Hematopoietic multipotent progenitor cell (in vitro differentiated cells): ENCODE measurements around the gene APOL1. TPM values are rescaled to one million over a fixed set of nuclear protein-coding genes. Genes with fewer than 3 reads are reported as not detected.
"Not testable (repeated sequence)": the region's sequence is repeated elsewhere in the genome, so short reads cannot be mapped to it uniquely, and the experiment has no call there.

Experiments used
- DNase-seq, 3 donors: peaks; one replicate each; pipeline ENCODE4 v3.0.0-alpha.2; 2011 to 2015; ENCODE audit warnings: low read depth in 2 of 3, low spot score in 2 of 3
- total RNA-seq: library from RNA; depleted of rRNA; stranded (reverse); fragments of >200 nt; gene quantifications from one replicate; pipeline ENCODE4 v1.2.3, GENCODE V29; 2012

APOL1 gene
- total RNA-seq, 1 donor: 15.6 TPM

GRCh38 chr22:36290391-36291075, 37.6 kb downstream of the APOL1 start:
- DNase-seq: not testable (repeated sequence)

DNA sequence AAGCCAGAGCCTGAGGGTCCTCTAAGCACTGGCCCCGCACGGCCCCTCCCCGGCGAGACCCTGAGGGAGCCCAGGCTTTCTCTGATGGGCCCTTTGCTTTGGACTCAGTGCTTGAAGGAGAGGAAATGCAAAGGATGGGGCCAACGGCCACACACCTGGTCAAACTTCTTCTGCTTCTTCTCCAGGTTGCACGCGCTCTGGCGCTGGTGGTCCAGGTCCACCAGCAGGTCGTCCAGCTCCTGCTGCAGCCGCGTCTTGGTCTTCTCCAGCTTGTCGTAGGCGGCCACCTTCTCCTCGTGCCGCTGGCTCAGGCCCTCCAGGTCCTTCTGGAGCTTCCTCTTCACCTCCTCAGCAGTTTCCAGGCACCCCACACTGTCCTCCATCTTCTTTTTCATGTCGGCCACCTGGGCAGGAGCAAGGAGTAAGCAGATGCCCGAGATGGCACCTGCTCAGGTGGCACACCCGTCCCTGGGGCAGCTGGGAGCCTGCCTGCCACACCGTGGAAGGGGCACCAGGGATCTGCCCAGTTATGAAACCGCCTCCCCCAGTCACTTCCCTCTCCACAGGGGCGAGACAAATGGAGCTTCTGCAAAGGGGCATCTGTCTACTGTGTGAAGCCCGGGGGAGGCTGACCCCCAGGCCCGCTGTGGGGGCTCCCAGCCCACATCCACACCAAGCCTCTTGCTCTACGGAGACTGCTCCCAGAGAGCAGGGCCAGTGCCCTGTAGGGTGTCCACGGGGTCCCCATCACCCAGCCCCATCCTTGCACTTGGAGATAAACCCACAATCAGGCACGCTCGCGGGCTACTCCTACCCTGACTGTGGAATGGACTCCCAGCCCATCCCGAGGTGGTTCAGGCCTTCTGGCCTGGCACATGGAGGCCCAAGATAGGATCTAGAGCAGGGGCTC, 39.2 kb downstream of the APOL1 start:
- DNase-seq: no peak

GRCh38 chr22:36292823-36293530, 40.0 kb downstream of the APOL1 start:
- DNase-seq: no peak

- DNase-seq: no peak
These were observed 40.8 kb downstream of the APOL1 start for GRCh38 chr22:36293606-36294292.

- no peak for DNase-seq
These were observed 41.3 kb downstream of the APOL1 start for GRCh38 chr22:36294293-36294620.

DNA sequence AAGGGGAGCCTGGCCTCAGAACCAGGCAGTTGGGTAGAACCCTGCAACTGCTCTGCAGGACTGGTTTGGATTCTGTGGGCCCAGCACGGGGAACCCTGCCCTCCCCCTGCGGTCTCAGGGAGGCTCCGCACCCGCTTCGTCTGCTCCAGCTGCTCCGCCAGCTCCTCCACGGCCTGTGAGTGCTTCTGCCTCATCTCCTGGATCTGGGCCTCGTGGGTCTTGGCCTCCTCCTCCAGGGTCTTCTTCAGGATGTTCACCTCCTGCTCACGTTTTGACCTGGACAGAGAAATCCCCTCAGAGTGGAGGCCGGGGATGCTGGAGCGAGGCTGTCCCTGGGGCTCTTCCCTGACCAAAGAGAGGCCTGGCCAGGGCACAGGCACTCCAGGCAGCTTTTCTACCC, 41.9 kb downstream of the APOL1 start:
- no peak for DNase-seq

- no peak for DNase-seq
These were observed 42.3 kb downstream of the APOL1 start for GRCh38 chr22:36295247-36295646.

DNA sequence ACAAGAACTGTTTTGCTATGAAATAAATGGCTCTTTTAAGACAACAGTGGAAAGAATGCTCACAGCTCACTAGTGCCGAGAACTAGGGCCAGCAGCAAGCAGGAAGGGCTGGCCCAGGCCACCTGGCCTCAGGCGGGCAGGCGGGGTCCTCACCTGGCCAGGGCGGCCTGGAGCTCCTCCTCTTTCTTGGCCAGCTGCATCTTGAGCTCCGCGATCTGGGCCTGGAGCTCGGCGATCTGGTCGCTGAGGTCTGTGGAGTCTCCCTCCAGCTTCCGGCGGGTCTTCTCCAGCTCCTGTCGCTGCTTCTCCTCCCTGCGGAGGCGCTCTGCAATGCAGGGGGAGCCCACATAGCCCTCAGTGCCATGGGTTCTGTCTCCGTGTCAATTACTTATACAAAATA, 43.8 kb downstream of the APOL1 start:
- no peak for DNase-seq

DNA sequence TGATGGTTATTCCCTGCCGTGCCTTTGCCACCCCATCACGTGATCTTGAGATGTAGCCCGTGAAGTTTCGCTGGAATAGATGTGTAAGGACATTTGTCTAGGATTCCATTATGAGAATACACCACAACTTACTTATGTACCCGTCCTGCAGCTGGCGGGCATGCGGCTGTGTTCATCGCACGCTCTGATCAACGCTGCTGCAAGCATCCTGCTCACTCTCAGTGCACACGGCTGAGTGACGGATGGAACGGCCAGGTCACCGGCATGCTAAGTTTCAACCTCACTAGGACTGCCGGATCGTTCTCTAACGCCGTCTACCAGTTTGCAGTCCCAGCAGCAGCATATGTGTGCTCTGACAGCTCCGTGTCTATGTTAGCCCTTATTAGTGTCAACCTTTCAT, 44.6 kb downstream of the APOL1 start:
- DNase-seq: no peak

DNA sequence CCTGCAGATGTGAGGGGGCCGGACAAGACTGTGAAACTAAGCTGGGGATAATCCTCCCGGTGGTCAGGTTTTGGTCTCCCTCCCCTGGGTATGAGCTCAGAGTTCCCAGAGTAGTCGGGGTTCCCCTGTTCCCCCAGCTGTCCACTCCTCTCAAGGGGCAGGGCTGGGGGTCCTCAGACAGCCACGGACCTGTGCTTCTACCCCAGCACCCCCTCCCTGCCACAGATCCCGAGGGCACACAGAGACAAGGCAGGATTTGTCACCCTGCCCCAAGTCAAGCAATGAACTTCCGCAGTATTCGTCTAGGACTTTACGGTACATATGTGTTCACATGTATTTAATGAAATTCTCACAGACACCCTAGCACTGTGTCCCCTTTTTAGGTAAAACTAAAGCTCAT, 45.2 kb downstream of the APOL1 start:
- DNase-seq: no peak

DNA sequence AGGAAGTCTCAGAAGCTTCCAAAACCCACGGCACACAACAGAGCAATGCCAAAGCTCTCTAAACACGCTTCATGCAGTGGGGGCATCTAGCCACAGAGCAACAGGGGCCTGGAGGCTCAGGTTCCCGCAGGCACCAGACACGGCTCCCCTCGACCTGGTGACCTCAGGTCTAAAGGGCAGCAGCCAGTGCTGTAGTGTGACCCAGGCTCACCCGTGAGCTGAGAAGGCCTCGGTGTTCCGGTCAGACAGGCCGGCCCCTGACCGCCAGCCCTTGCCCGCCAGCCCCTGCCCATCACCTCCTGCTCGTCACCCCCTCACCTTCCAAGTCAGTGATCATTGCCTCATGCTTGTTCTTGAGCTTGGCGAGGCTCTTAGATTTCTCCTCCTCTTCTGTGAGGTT, 45.7 kb downstream of the APOL1 start:
- no peak for DNase-seq

DNA sequence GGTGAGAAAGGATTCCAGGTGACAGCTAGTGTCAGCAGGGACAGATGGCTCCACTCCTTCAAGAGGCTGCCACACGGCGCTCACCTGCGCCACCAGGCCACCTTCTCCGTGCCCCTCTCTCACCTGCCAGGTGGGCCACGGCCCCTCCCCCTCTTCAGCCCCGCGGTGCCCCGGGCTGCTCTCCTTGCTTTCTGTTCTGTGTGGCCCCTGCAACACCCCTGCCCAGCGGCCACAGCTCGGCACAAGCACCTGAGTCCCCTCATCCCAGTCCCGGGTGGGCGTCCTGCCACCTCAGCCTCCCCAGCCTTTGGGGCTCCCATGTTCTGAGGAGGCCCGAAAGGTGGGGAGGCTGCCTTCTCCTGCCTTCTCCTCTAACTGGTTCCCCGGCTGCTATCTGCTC, 46.4 kb downstream of the APOL1 start:
- no peak for DNase-seq

DNA sequence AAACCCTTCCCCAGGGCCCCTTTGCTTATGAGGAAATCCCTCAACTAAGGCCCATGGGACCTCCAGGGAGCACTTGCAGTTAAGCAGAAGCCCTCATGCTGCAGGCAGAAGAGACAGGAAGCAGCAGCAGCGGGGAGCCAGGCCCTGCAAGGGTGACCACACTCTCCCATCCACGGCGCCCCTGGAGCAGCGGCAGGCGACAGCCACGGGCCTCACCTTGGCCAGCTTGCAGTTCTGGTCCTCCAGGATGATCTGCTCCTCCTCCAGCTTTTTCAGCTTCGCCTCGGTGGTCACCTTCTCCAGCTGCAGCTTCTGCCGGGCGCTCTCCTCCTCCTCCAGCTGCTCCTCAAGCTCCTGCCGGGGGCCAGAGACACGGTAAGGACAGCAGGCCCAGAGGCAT, 47.0 kb downstream of the APOL1 start:
- DNase-seq: no peak

GRCh38 chr22:36300396-36301212, 47.7 kb downstream of the APOL1 start:
- no peak for DNase-seq

DNA sequence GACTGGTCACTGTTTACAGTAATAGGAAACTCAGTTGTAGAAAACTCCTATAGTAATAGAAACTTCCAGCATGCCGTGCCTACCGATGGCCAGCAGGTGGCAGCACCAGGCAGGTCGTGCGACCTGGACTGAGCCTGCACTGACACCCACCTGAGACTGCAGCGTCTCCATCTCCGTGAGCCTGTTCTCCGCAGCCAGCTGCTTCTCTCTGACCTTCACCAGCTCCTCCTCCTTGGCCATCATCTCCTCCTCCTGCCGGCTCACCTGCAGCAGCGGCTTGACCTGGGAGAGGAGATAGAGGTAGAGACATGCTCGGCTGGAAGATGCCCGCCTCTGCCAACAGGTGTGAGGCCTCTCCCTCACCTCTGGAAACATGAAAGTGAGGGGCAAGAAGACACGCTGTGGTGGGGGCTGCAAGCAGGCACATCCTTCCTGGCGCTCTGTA, 48.5 kb downstream of the APOL1 start:
- DNase-seq: peak; percentile 71 to 80 (median 76)

- DNase-seq: no peak
These were observed 48.9 kb downstream of the APOL1 start for GRCh38 chr22:36301851-36302250.

DNA sequence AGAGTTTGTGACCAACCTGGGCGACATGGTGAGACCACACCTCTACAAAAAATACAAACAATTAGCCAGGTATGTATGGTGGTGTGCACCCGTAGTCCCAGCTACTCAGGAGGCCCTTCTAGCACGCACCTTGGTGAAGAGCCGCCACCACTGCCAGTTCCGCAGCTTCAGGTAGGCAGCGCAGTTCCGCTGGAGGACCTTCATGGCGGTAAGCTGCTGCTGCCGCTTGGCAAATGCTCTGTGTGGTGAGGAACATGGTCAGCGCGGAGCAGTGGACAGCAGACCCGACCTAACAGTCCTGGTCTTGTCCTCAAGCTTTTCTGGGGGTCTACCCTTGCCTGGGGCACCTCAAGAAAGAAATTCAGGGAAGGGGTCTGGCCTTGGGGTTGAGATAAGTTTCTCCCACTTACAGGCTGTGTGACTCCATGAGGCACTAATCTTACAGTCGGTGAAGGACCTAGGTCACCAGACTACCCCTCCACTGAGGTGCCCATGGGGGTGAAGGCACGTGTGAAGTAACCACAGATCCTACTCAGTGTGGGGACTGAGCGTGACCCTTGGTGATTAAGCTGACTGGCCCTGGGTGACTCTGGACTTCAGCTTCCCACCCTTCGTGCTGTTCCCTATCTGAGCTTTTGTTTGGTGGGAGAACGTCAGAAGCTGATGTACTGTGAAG, 49.6 kb downstream of the APOL1 start:
- DNase-seq: no peak

DNA sequence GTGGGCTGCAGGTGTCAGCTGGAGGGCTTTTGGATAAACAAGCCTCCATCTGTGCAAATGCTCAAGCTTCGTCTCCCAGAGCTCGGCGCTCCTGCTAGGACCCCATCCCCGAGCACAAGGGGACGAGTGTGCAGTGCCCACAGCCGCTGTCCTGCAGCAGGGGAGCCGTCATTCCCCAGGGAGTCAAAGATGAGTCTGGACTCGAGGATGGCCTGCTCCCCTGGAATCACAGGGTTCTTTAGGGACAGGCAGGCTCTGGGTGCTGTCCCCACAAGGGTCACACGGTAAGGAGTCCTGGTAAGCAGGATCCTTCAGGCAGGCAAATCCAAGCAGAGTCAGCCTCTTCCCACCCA, 50.2 kb downstream of the APOL1 start:
- DNase-seq: no peak

DNA sequence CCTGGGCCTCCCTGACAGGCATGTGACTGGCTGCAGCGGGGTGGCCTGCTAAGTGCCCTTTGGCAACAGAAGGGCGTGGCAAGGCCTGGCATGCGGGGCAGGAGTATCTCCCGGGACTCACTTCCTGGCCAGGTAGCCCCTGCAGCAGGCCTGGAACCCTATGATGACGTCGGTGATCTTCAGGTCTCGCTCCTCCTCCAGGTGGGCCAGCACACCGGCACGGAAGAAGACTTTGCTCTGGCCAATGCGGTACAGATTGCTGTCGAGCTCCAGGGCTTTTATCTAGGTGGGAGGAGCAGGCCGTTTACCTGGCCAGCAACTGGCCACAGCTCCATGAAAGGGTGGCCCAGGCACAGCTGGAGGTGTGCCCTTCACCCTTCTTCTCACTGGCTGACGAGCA, 50.9 kb downstream of the APOL1 start:
- DNase-seq: no peak

GRCh38 chr22:36304429-36304828, 51.5 kb downstream of the APOL1 start:
- no peak for DNase-seq
